ENCODE measurements around the gene TASOR2. TPM values are rescaled to one million over a fixed set of nuclear protein-coding genes. Genes with fewer than 3 reads are reported as not detected.

TASOR2 gene
- polyA plus RNA-seq, 1 donor from 2014 or later: 28.6 TPM

DNA sequence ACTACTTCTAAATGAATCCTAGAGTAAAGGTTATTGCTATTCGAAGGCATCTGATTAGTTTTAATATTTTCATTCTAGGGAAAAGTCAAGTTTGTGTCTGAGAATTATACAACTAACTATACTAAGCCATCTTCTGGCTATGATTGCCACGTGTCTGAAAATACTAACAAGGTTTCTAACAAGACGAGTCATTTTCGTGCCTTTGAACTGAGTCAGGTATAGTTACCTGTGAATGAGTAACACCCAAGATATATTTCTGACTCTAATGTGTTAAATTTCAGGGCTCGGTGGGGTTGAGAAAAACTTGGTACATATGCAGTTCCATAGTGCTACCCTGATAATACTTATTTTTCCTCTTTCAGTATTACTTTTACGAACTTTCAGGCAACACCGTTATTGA, 35.5 kb downstream of the TASOR2 start:
- Histone ChIP-seq H3K9me3 (ENCODE audit: low read length) (no peaks in the 10 kb centered on the region), H3K36me3 (ENCODE audit: insufficient read depth, low read length) (no peaks in the 10 kb centered on the region), H3K79me2 (replicated peaks; ENCODE audit: insufficient read depth, low read length) (no peaks in the 10 kb centered on the region), H4K20me1 (ENCODE audit: insufficient read depth) (no peaks in the 10 kb centered on the region), H2AFZ (ENCODE audit: low read depth, low read length) (no peak overlapping the region), H3K27me3 (ENCODE audit: insufficient read depth, low read depth, low read length) (no peaks in the 10 kb centered on the region), H3F3A (ENCODE audit: insufficient read depth, low read length, poor library complexity, severe bottlenecking) (no peaks in the 10 kb centered on the region), H3K4me2 (ENCODE audit: low read length) (no peak overlapping the region), H3K9ac (ENCODE audit: low read length) (no peak overlapping the region), H3K9me2 (ENCODE audit: insufficient read depth, low read length) (no peaks in the 10 kb centered on the region), H3K4me3 (ENCODE audit: low read length) (no peak overlapping the region), H3K27ac (ENCODE audit: low read length) (no peak overlapping the region)
- no peak for TF ChIP-seq POLR2AphosphoS5 (IDR thresholded peaks at IDR 0.05)
- TF ChIP-seq, protein P1, sequence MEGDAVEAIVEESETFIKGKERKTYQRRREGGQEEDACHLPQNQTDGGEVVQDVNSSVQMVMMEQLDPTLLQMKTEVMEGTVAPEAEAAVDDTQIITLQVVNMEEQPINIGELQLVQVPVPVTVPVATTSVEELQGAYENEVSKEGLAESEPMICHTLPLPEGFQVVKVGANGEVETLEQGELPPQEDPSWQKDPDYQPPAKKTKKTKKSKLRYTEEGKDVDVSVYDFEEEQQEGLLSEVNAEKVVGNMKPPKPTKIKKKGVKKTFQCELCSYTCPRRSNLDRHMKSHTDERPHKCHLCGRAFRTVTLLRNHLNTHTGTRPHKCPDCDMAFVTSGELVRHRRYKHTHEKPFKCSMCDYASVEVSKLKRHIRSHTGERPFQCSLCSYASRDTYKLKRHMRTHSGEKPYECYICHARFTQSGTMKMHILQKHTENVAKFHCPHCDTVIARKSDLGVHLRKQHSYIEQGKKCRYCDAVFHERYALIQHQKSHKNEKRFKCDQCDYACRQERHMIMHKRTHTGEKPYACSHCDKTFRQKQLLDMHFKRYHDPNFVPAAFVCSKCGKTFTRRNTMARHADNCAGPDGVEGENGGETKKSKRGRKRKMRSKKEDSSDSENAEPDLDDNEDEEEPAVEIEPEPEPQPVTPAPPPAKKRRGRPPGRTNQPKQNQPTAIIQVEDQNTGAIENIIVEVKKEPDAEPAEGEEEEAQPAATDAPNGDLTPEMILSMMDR (IDR thresholded peaks at IDR 0.05; ENCODE audit: poor library complexity, severe bottlenecking): no peak
- TF ChIP-seq, protein P2, sequence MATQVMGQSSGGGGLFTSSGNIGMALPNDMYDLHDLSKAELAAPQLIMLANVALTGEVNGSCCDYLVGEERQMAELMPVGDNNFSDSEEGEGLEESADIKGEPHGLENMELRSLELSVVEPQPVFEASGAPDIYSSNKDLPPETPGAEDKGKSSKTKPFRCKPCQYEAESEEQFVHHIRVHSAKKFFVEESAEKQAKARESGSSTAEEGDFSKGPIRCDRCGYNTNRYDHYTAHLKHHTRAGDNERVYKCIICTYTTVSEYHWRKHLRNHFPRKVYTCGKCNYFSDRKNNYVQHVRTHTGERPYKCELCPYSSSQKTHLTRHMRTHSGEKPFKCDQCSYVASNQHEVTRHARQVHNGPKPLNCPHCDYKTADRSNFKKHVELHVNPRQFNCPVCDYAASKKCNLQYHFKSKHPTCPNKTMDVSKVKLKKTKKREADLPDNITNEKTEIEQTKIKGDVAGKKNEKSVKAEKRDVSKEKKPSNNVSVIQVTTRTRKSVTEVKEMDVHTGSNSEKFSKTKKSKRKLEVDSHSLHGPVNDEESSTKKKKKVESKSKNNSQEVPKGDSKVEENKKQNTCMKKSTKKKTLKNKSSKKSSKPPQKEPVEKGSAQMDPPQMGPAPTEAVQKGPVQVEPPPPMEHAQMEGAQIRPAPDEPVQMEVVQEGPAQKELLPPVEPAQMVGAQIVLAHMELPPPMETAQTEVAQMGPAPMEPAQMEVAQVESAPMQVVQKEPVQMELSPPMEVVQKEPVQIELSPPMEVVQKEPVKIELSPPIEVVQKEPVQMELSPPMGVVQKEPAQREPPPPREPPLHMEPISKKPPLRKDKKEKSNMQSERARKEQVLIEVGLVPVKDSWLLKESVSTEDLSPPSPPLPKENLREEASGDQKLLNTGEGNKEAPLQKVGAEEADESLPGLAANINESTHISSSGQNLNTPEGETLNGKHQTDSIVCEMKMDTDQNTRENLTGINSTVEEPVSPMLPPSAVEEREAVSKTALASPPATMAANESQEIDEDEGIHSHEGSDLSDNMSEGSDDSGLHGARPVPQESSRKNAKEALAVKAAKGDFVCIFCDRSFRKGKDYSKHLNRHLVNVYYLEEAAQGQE (IDR thresholded peaks at IDR 0.05; ENCODE audit: borderline replicate concordance): no peak
- TF ChIP-seq TAF1 (IDR thresholded peaks at IDR 0.05; ENCODE audit: low read depth): no peak
- no peak for TF ChIP-seq SMC3 (conservative IDR thresholded peaks at IDR 0.05; ENCODE audit: poor library complexity)
- TF ChIP-seq EZH2 (IDR thresholded peaks at IDR 0.05; ENCODE audit: borderline replicate concordance, insufficient read depth, low read length, poor library complexity, severe bottlenecking): no peak
- TF ChIP-seq RAD21 (conservative IDR thresholded peaks at IDR 0.05): no peak
- no peak for TF ChIP-seq EP300 (conservative IDR thresholded peaks at IDR 0.05; ENCODE audit: poor library complexity, severe bottlenecking)
- TF ChIP-seq MXI1 (conservative IDR thresholded peaks at IDR 0.05; ENCODE audit: poor library complexity, severe bottlenecking): no peak

DNA sequence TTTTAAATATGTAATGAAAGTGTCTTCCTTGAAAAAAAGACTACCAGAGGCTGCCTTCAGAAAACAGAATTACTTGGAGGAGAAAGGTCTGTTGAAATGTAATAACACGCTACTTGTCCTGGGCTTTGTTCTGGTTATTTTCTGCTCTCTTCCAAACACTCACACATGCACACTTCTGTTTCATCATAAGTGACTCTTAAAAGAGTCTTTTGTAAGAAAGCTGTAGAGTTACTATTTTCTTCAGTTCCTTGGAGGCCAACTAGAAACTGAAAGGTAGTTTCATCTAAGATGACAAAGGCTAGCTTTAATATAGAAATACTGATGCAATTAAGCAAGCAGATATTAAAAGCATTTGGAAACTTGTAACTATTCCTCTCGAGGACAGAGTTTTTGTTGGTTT, 39.1 kb downstream of the TASOR2 start:
- Histone ChIP-seq H3K9me3 (ENCODE audit: low read length) (no peaks in the 10 kb centered on the region), H3K36me3 (ENCODE audit: insufficient read depth, low read length) (no peaks in the 10 kb centered on the region)

More for the DNA sequence above, 39.1 kb downstream of the TASOR2 start:
- no peaks in the 10 kb centered on the region for H3K9me2 ChIP-seq (ENCODE audit: insufficient read depth, low read length)
- H3K4me2 ChIP-seq (ENCODE audit: low read length): no peak overlapping the region
- no peak overlapping the region for H3K27ac ChIP-seq (ENCODE audit: low read length)
- TF ChIP-seq, protein P2 (IDR thresholded peaks at IDR 0.05; ENCODE audit: borderline replicate concordance): no peak
- TF ChIP-seq EP300 (conservative IDR thresholded peaks at IDR 0.05; ENCODE audit: poor library complexity, severe bottlenecking) (no peak), SMC3 (conservative IDR thresholded peaks at IDR 0.05; ENCODE audit: poor library complexity) (no peak), EZH2 (IDR thresholded peaks at IDR 0.05; ENCODE audit: borderline replicate concordance, insufficient read depth, low read length, poor library complexity, severe bottlenecking) (no peak)
- no peak overlapping the region for H3K9ac ChIP-seq (ENCODE audit: low read length)
- H3K27me3 ChIP-seq (ENCODE audit: insufficient read depth, low read depth, low read length): no peaks in the 10 kb centered on the region
- H3K79me2 ChIP-seq (replicated peaks; ENCODE audit: insufficient read depth, low read length): no peaks in the 10 kb centered on the region
- H3K4me3 ChIP-seq (ENCODE audit: low read length): no peak overlapping the region
- H3F3A ChIP-seq (ENCODE audit: insufficient read depth, low read length, poor library complexity, severe bottlenecking): no peaks in the 10 kb centered on the region
- no peak overlapping the region for H2AFZ ChIP-seq (ENCODE audit: low read depth, low read length)
- H4K20me1 ChIP-seq (ENCODE audit: insufficient read depth): no peaks in the 10 kb centered on the region
